NCI-H2227 treated with DMSO at 0.1 percent for 48 hours (cell line): Measurements from ENCODE around the gene PIPOX.
"Not testable (repeated sequence)": the region's sequence is repeated elsewhere in the genome, so short reads cannot be mapped to it uniquely, and the experiment has no call there.

Experiments
- DNase-seq: peaks from one replicate; lab custom pipeline; 2025; lab: John Stamatoyannopoulos, UW

PIPOX gene

DNA sequence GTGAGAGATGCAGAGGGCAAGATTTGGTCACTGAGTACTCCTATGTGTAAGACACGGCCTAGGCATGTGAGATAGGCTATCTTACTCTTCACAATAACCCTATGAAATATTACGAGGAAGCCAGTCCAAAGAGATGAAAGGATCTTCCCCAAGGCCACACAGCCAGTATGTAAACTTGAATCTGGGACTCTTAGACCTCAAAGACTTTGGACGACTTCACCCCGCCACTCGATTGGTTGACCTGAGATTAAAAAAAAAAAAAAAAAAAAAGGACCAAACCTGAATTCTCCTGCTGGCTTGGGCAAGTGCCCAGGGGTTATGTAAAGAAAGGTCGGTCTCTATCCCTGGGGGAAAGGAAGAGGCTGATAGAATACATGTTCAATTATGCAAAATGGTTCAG is 33.1 kb downstream of the PIPOX start:
- DNase-seq: no peak

DNA sequence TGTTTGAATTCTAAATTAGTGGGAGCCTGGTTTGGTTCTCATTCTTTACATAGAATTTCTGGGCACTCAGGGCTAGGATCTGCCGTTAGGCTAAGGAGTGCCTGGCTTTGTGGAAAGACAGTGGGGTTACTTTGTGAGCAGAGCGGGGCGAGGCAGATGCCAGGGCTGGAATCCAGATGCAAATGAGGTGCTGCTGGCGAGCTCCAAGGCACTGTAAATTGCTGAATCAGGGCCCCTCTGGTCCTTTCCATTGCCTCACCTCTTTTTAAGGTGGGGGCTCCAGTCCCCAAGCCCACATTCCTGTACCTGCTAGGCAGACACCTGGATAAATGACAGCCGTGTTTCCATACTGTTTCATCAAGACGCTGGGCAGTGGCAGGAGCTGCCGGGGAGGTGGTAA is 33.8 kb downstream of the PIPOX start:
- DNase-seq: no peak

DNA sequence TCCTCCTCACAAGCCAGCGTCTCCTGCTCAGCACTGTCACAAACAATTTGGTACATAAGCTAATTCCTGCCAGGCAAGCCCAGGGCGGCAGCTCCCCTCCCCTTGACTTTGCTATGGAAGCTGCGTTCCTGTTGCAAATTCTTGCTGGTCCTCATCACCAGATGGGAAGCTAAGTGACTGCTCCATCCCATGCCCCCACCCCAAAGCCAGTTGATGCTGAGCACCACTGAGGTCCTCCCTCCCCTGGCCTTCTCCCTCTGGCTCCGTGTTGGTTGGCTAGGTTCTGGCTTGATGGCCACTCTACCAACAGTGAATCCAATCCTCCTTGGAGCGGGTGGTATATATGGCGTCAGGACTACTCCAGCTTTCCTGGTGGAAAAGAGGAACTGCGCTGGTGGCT is 34.4 kb downstream of the PIPOX start:
- DNase-seq: no peak

DNA sequence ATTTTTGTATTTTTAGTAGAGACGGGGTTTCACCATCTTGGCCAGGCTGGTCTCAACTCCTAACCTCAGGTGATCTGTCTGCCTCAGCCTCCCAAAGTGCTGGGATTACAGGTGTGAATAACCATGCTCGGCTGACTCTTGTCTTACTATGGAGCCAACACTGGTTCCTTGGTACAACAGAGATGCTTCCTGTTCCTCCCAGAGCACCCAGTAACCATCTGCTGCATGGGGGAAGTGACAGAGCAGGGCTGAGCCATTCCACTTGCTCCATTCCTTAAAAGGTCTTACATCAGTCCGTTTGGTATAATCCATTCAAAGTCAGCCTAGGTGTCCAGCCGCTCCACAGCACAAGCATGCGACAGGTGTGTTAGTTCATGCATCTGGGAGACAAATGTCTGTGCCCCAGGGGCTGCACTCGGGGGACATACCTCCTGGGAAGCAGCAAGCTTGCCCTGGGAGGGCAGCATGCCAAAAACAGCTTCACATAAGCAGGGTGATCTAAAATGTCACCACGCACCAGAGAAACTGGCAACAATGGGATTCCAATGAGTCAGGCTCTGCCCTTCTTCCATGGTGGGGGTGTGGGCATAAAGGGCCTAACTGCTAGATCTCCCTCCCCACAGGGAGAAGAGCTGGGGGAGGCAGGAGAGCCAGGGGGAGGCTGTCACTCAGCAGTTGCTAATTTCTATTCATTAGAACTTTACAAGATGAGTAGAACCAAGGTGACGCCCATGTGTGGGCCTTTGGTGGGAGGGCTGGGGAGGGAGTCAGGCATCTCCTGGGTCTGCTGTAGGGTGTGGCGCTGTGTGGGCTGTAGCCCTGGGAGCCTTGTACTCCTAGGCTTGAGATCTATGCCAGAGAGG is 35.5 kb downstream of the PIPOX start:
- no peak for DNase-seq

DNA sequence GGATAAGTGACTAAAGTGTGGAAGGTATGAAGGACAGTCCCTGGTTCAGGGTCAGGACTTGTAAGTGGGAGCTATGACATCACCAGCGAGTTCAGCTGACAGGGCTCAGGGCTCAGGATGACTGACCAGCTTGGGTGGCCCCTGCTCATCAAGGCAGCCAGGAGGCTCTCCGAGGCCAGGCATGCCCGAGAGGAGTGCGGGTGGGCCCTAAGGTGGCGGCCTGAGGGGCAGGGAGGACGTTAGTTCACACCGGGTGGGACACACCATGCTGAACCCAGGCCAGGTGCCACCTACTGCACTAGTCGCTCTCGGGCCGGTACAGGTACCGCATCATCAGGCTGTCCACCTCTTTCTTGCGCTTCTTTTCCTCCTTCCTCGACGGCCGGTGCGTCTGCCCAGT is 36.5 kb downstream of the PIPOX start:
- DNase-seq: no peak

DNA sequence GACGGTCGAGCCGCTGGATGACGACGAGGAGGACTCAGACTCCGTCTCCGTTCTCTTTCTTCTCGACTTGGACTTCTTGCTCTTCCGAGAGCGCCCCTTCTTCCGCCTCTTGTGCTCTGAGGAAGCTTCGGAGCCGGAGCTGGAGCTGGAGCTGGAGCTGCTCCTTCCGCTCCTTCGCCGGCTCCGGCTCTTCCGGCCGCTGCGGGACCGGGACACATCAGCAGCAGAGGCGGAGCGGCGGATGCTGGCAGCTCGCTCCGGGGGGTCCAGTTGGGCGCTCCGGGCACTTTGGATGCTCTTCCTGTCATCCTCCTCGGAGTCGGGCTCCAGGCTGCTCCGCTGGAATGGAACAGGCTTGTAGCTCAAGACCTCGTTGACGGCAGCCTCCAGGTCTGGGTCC is 36.9 kb downstream of the PIPOX start:
- no peak for DNase-seq

DNA sequence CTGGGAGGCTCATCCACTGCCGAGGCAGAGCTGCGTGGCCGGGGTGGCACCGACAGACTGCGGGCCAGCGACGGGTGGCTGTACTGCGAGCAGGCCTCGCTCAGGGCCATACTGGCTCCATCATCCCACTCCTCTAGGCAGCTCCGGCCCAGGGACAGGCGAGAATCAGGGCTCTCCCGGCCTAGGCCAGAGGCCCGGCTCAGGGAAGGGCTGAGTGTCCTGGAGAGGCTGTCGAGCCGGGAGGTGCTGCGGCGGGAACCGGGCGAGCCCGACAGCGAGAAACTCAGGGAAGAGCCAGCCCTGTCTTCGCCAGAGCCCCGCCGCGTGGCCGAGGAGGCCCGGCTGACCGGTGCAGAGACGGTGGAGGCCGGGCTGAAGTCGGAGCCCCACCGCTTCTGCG is 37.4 kb downstream of the PIPOX start:
- DNase-seq: no peak

DNA sequence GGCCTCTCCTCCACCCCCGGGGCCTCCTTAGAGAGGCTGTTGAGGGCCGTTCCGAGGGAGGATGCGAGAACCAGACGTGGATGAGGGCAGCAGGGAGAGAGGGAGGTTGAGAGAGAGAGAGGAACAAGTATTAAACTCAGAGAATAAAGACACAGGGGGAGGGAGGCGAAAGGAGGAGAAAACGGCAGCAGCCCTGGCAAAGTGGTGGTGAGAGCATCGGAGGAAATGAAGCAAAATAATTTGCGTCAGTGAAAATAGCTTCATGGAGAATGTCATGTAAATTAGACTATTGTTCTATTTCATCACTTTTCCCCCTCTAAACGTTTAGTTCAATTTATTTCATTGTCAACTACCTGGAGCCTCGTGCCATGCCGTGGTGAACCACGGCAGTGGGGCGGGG is 38.0 kb downstream of the PIPOX start:
- no peak for DNase-seq

DNA sequence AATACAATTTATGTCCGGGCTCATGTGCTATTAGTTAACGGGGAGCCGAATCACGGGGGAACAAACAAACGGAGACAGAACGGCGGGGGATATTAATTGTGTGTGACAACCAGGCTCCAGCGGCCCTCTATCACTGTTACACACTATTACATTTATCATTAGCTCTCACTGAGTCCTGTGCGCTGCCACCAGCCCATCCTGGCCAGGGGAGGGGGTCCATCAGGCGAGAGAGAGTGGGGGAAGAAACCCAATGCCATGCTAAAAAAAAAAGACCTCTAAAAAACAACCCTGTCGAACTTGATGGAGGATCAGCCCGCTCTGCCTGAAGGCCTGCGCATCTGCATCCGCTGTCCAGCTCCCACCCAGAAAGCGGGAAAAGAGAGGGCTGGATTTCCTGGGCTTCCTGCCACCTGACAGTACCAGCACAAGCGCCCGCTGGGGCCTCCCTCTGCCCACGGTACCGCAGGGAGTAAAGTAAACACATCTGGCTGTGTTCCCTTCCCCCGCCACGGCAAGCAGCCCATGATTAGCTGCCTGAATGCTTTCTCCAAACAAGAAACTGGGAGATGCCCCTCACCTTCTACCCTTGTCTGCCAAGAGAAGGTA is 41.7 kb downstream of the PIPOX start:
- DNase-seq: peak; percentile 72

DNA sequence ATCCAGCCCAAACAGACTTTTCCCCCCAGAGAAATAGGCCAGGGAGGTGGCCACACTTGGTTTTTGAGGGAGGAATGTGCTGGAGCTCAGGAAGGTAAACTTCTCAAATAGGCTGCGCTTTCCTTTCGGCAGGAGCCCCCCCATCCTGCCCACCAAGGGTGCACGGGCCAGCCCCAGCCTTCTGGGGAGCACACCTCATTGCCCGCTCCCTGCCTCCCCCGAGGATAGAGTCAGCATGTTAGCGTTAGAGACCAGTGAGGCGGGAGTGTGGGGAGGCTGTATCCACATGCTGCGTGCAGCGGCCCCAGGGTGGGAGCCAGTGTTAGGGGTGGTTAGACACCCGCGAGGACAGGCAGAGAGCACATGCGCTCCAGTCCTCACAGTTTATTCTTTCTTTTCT is 42.3 kb downstream of the PIPOX start:
- no peak for DNase-seq

DNA sequence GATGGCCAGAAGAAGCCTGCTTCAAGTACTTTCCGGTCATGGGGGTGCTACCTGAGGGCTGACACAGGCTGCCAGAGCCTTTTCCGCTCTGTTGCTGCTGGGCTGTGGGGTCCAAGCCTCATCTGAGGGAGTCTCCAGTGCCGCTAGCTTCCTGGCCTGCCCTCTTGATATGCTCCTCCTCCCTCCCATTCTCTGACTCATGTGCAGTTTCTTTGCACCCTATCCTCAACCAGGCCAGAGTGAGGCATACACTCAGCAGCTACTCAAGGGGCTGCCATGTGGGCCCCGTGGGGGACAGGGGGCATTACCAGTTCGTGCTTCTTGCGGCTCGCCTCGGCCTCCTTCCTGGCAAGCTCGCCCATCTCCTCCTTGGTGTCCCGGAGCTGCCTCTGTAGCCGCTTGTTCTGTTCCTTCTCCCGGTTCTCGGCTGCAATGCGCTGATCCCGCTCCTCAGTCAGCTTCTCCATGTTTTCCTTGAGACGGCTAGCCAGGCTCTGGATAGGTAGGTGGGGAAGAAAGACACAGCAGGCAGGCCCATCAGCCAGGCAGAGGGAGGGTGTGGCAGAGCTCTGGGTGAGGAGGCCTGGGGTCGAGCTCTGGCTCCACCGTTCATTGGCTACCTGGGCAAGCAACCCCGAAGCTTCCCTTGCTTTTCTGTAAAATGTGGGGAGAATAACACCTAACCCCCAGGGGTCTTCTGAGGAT is 43.8 kb downstream of the PIPOX start:
- DNase-seq: no peak

DNA sequence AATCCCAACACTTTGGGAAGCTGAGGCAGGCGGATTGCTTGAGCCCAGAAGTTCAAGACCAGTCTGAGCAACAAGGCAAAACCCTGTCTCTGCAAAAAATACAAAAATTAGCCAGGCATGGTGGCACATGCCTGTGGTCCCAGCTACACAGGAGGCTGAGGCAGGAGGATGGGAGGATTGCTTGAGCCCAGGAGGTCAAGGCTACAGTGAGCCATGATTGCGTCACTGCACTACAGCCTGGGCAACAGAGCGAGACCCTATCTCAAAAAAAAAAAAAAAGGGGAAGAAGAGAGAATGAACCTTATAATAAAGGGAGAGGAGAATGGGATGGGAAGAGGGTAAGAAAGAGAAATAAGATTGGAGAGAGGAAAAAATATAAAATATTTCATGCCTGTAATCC is 45.8 kb downstream of the PIPOX start:
- not testable (repeated sequence) for DNase-seq

DNA sequence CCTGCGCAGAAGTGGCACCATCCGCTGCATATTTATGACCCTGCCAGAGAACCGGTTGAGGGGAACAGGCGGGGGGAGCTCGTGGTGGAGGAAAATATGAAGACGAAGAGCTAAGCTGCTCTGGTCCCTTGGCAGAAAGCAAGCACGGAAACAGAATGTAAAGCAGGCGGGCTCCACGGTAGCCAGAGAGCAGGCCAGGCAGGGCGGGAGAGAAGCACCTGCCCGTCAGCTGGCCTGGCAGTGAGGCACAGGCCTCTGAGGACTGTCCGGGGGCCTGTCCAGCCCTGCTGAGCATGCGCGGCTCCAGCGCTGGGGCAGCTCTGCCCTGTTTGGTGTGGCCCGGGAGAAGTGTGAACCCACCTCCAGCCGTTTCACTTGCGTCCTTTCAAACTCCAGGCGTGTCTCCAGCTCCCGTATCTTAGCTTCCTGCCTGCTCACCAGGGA is 46.7 kb downstream of the PIPOX start:
- no peak for DNase-seq

DNA sequence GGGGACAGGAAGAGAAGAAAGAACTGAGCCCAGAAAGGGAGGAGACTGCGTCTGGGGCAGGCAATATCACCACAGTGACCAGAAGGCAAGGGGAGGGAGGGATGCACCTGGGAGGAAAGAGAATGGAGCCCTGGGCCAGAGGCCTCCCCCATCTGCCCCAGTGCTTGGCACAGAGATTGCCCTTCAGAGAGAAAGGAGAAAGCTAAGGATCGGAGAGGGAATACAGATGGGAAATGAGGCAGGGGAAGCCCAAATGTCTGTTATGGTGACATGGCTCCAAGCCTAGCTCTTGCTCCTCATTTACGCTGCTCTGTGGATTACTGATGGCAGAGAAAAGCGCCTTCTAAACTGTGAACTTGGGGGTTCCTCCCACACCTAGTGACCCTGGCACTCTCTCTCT is 47.2 kb downstream of the PIPOX start:
- DNase-seq: no peak

DNA sequence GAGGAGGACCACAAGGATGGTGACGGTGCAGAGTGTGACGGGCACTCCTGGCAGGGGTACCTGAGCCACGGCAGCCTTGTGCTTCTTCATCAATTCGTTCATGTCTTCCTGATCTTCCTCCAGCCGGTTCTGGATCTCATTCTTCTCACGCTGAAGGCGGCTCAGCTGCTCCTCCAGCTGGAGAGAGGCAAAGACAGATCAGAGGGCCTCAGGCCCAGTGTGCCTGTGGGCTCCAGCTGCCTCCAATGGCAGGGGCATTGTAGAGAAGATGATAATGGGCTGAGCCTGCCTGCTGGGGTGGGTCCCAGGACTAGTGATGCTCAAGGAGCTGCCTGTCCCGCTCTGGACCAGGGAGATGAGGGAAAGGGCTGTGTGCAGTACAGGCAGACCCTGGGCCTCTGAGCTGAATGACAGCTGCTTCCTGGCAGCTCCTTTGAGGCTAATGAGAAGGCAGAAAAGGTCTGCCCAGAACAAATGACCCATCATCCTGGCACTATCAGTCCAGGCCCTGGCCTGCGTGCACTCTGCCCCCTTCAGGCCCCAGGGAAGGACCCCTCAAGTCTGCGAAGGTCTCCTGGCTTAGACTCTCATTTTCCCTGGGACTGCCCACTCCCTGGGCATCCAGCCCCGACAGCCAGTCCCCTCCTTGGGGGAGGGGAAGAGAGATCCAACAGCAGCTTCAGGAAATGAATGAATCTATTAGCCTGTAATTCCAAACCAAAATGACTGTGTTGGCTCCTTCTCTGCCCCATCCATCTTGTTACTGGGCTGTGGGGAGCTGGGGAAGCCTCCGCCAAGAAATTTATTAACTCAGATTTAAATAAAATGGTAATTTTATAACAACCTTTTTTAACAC is 48.0 kb downstream of the PIPOX start:
- no peak for DNase-seq

DNA sequence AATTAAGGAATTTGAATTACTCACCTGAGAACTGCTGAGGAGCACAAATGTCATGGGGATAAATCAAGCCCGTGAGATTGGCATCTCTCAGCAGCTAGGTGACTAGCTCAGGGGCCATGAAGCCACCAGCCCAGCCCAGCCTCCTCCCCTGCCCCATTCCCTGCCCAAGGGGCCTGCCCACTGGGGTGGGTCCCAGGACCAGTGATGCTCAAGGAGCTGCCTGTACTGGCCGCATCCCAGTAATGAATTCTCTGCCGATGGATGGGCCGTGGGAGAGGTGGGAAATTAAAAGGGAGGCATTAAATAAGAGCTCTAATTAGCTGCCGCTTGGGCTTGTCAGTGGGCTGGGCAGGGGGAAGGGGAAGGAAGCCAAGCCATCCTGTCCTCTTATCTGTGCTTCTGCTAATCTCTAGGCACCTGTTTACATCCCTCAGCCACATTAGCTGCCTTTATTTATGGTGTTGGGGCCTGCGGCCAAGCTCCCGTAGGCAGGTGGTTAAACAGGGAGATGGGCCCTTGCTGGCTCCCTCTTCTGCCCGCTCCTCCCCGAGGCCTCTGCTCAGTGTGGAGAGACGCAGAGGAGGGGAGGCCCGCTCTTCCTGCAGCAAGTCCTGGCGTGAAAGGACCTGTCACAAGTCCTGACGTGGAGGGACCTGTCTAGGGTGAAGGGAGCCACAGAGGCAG is 48.8 kb downstream of the PIPOX start:
- DNase-seq: no peak

DNA sequence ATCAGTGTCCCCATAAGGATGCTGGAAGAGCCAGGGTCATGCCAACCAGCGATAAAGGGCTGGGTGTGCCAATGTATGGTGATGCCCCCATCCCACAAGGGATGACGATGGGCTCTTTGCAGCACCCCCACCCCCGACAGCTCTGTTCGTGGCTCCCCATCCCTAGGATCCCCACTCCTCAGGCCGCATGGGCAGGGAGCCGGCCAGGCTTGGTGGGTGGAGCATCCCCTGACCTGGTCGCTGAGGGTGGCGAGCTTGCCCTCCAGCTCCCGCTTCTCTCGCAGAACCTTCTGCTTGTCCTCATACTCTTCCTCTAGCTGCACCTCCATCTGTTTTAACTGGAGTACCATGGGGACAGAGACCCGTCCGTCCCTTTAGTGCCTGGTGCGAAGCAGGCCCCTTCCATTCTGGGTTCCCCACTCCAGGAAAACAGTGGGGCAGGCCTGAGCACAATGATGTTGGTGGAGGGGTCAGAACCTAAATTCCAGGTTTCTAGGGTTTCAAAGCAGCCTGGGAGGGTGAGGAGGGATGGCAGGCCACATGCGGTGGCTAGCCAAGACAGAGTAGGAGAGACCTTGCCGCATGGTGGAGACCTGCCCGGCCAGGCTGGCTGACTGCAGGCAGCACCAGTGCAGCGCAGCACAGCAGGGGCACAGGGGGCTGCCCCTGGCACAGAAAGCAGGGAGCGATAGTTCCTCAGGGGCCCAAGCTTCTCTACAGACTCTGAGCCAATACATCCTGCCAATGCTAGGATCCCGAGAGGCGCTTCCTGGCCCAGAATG is 50.3 kb downstream of the PIPOX start:
- no peak for DNase-seq

DNA sequence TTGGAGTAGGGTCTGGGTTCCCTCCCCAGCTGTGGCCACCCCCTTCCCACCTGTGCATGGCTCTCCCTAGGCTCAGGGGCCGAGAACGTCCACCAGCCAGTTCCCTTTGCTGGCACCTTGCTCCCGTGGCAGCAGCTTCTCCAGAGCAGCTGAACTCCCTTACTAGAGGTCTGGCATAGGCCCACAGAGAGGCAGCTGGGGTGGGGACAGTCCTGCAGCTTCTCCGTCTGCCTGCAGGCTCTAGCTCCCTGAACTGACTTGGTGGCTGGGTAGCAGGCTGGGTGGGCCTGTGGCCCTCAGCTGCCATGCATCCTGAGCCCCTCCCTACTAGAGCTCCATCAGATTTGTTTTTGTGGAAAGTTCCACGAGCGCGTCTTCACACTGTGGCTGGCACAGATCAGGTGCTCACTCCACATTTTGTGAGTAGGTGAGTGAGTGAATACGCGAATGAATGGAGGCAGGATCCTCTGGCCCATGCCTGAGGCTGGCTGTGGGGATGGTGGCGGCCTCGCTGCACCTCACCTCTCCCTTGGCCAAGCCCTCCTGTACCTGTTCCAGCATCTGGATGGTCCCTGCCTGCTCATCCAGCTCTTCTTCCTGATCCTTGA is 51.3 kb downstream of the PIPOX start:
- DNase-seq: no peak

DNA sequence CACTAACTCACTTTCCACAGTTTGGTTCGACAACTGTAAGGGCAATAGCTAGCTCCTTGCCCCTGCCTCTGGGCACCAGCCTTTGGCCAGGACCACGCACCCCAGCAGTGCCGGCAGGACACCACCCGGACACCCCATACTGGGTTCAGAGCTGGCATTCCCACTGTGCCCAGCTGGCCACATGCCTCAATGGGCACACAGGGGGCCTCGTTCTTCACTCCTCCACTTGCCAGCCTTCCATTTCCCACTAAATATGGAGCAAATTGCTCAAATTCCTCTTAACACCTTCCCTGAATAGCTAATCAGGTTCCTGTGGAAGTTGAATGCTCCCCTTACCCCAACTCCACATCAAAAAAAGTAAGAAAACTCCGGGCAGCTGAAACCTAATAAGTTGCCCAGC is 52.5 kb downstream of the PIPOX start:
- no peak for DNase-seq

DNA sequence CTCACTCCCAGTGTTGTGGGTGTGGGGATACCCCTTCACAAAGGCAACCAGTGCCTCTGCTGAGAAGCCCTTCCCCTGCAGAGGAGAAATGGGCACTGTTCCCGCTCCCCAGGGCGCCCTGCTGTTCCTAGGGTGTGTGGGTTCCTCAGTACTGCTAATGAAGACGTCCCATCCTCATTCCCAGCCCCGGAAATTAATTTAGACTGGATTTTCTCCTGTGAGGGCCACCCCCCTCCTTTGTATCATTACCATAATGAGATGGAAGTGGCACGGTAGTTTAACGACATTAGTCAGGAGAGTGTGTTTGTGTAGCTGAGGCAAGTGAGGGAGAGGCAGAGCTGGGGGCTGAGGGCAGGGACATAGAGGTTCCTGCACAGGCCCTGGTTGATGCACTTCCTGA is 53.2 kb downstream of the PIPOX start:
- DNase-seq: no peak
